Trophoblast cell (in vitro differentiated cells and primary cell): Measurements from ENCODE around the gene CIB1.

Experiments used
- DNase-seq, 2 donors: peaks; one replicate each; pipeline ENCODE4 v3.0.0-alpha.2; 2016
- H2AFZ ChIP-seq: 2 replicates; pipeline ENCODE4 v1.6.1; 2013; ENCODE audit warnings: low read length, moderate library complexity, mild to moderate bottlenecking; ENCODE audit not compliant: insufficient read depth, poor library complexity
- H2AK5ac ChIP-seq: 2 replicates; pipeline ENCODE4 v1.6.1; 2013; ENCODE audit warnings: mild to moderate bottlenecking, low read length
- H2BK120ac ChIP-seq: 2 replicates; pipeline ENCODE4 v1.6.1; 2013; ENCODE audit warnings: low read length, mild to moderate bottlenecking, moderate library complexity; ENCODE audit not compliant: insufficient read depth, poor library complexity
- H2BK12ac ChIP-seq: 2 replicates; pipeline ENCODE4 v1.6.1; 2013; ENCODE audit warnings: mild to moderate bottlenecking, low read length, moderate library complexity
- H2BK5ac ChIP-seq: 2 replicates; pipeline ENCODE4 v1.6.1; 2013; ENCODE audit warnings: low read length, low read depth, moderate library complexity, mild to moderate bottlenecking; ENCODE audit not compliant: poor library complexity
- H3K14ac ChIP-seq: 2 replicates; pipeline ENCODE4 v1.6.1; 2013; ENCODE audit warnings: mild to moderate bottlenecking, low read length
- H3K18ac ChIP-seq: 2 replicates; pipeline ENCODE4 v1.6.1; 2013; ENCODE audit warnings: mild to moderate bottlenecking, low read length
- H3K23ac ChIP-seq: 2 replicates; pipeline ENCODE4 v1.6.1; 2013; ENCODE audit warnings: low read length
- H3K27ac ChIP-seq: 2 replicates; pipeline ENCODE4 v1.5.1; 2013; ENCODE audit warnings: low read depth, mild to moderate bottlenecking, inconsistent platforms, low read length, moderate library complexity
- H3K27me3 ChIP-seq: 2 replicates; pipeline ENCODE4 v1.6.1; 2013; ENCODE audit warnings: inconsistent platforms, mild to moderate bottlenecking, low read length, moderate library complexity; ENCODE audit not compliant: insufficient read depth
- H3K36me3 ChIP-seq, 2 experiments: 1 replicate in 1 of 2; 2 replicates in 1 of 2; pipeline ENCODE4 v1.6.1; 2013; ENCODE audit warnings: low read length in 2 of 2, mild to moderate bottlenecking in 2 of 2, moderate library complexity in 1 of 2; ENCODE audit not compliant: insufficient read depth in 2 of 2, control insufficient read depth in 1 of 2
- H3K4ac ChIP-seq: 2 replicates; pipeline ENCODE4 v1.6.1; 2013; ENCODE audit warnings: low read depth, mild to moderate bottlenecking, low read length, moderate library complexity
- H3K4me1 ChIP-seq, 2 experiments: 1 replicate in 1 of 2; 2 replicates in 1 of 2; pipeline ENCODE4 v1.6.1; 2013; ENCODE audit warnings: low read length in 2 of 2, mild to moderate bottlenecking in 2 of 2, moderate library complexity in 1 of 2; ENCODE audit not compliant: insufficient read depth in 2 of 2, control insufficient read depth in 1 of 2
- H3K4me2 ChIP-seq: 2 replicates; pipeline ENCODE4 v1.6.1; 2013; ENCODE audit warnings: inconsistent platforms, mild to moderate bottlenecking, low read length, moderate library complexity
- H3K4me3 ChIP-seq: 2 replicates; pipeline ENCODE4 v1.5.1; 2013; ENCODE audit warnings: mild to moderate bottlenecking, low read depth, low read length, inconsistent platforms
- H3K79me1 ChIP-seq: one replicate; pipeline ENCODE4 v1.6.1; 2013; ENCODE audit warnings: low read length
- H3K79me2 ChIP-seq: 2 replicates; pipeline ENCODE4 v1.6.1; 2013; ENCODE audit warnings: low read length, mild to moderate bottlenecking; ENCODE audit not compliant: control insufficient read depth, insufficient read depth, poor library complexity
- H3K9ac ChIP-seq: 2 replicates; pipeline ENCODE4 v1.6.1; 2013; ENCODE audit warnings: mild to moderate bottlenecking, low read length
- H3K9me3 ChIP-seq: 2 replicates; pipeline ENCODE4 v1.6.1; 2013; ENCODE audit warnings: low read depth, mild to moderate bottlenecking, control low read depth, inconsistent platforms, low read length; ENCODE audit not compliant: insufficient read depth
- H4K12ac ChIP-seq: 2 replicates; pipeline ENCODE4 v1.6.1; 2013; ENCODE audit warnings: low read depth, mild to moderate bottlenecking, low read length, moderate library complexity
- H4K8ac ChIP-seq: 2 replicates; pipeline ENCODE4 v1.6.1; 2013; ENCODE audit warnings: low read depth, mild to moderate bottlenecking, low read length, moderate library complexity
- H4K91ac ChIP-seq: one replicate; pipeline ENCODE4 v1.6.1; 2013; ENCODE audit warnings: low read depth, mild to moderate bottlenecking, low read length, moderate library complexity
- WGBS: extraction: QIAGEN DNeasy Blood & Tissue Kit; methylation state at CpG from one replicate; pipeline ENCODE4 v1.1.7; 2013; ENCODE audit warnings: missing lambda C conversion rate; ENCODE audit not compliant: insufficient read length, insufficient coverage; ENCODE audit errors: extremely low coverage; 5-methylcytosine and 5-hydroxymethylcytosine counted together

CIB1 gene

DNA sequence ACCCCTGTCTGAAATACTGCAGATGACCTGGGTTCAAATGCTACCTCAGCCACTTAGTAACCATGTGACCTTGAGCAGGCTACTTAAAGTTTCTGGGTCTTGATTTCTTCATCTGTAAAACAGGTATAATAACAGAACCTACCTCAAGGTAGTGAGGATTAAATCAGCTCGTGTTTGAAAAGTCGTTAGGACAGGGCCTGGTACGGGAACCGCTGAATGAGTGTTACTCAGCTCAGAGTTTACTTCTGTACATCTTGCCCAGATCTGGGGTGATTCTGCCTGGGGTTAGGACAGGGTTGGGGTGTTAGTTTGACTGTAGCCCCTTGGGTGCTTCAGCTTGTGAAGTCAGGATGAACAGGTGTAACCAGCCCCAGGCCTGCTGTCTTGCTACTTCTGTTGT lies 30.8 kb downstream of the CIB1 start:
- Histone ChIP-seq H2BK5ac (no peak overlapping the region), H4K12ac (no peak overlapping the region), H3K9ac (no peak overlapping the region), H3K23ac (no peak overlapping the region), H3K18ac (no peak overlapping the region), H3K9me3 (peaks cover 3% of the 10 kb centered on the region), H2AFZ (no peak overlapping the region), H2AK5ac (no peak overlapping the region), H3K4ac (no peak overlapping the region), H4K8ac (no peak overlapping the region), H3K4me1 (peaks cover 4 to 11% of the 10 kb centered on the region in 2 experiments), H2BK120ac (no peak overlapping the region), H2BK12ac (no peak overlapping the region), H3K36me3 (peaks cover 2 to 5% of the 10 kb centered on the region in 2 experiments), H3K27ac (no peak overlapping the region), H3K79me1 (peaks cover 8% of the 10 kb centered on the region), H3K4me3 (no peak overlapping the region), H4K91ac (no peak overlapping the region), H3K14ac (no peak overlapping the region), H3K4me2 (no peak overlapping the region), H3K27me3 (no peaks in the 10 kb centered on the region), H3K79me2 (peaks cover 5% of the 10 kb centered on the region)
- no CpG with 5 or more reads among the region's 4 CpGs for WGBS
- DNase-seq, result no peak

DNA sequence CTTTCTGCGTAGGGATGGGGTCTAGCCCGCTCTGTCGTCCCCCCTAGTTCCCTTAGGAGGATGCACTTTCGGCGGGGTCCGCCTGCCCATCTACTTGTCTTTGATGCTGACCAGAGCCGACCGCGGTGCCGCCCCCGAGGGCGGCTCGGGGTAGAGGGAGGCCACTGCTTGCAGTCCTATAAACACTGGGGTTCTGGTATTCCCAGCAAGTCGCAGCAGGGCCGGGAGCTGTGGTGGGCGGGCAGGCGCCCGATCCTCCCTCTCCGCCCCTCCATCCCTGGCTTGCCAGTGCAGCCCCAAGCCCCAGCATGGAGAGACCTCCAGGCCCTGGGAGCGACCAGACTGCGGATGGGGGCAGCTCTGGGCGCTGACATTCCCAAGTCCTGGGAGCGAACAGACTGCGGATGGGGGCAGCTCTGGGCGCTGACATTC lies 31.8 kb downstream of the CIB1 start:
- H3K23ac ChIP-seq, result no peak overlapping the region
- H4K8ac ChIP-seq, result no peak overlapping the region
- no peak overlapping the region for H4K12ac ChIP-seq
- peaks cover 2 to 5% of the 10 kb centered on the region in 2 experiments for H3K36me3 ChIP-seq
- H3K4ac ChIP-seq, result no peak overlapping the region
- H3K4me2 ChIP-seq, result peak overlapping the region; percentile 93
- H3K4me3 ChIP-seq, result peak overlapping the region; percentile 91
- H3K9ac ChIP-seq, result peak overlapping the region; percentile 9
- no peak overlapping the region for H3K27ac ChIP-seq
- H3K18ac ChIP-seq, result no peak overlapping the region
- no peak overlapping the region for H4K91ac ChIP-seq
- H3K14ac ChIP-seq, result no peak overlapping the region
- H3K9me3 ChIP-seq, result peaks cover 3% of the 10 kb centered on the region
- no CpG with 5 or more reads among the region's 25 CpGs for WGBS
- H2BK120ac ChIP-seq, result no peak overlapping the region
- no peak overlapping the region for H2AFZ ChIP-seq
- peaks cover 5% of the 10 kb centered on the region for H3K79me2 ChIP-seq
- H3K4me1 ChIP-seq, result peaks cover 4 to 11% of the 10 kb centered on the region in 2 experiments
- no peak overlapping the region for H2AK5ac ChIP-seq
- H2BK12ac ChIP-seq, result no peak overlapping the region
- peaks cover 8% of the 10 kb centered on the region for H3K79me1 ChIP-seq
- DNase-seq, result no peak
- no peak overlapping the region for H2BK5ac ChIP-seq
- H3K27me3 ChIP-seq, result no peaks in the 10 kb centered on the region

DNA sequence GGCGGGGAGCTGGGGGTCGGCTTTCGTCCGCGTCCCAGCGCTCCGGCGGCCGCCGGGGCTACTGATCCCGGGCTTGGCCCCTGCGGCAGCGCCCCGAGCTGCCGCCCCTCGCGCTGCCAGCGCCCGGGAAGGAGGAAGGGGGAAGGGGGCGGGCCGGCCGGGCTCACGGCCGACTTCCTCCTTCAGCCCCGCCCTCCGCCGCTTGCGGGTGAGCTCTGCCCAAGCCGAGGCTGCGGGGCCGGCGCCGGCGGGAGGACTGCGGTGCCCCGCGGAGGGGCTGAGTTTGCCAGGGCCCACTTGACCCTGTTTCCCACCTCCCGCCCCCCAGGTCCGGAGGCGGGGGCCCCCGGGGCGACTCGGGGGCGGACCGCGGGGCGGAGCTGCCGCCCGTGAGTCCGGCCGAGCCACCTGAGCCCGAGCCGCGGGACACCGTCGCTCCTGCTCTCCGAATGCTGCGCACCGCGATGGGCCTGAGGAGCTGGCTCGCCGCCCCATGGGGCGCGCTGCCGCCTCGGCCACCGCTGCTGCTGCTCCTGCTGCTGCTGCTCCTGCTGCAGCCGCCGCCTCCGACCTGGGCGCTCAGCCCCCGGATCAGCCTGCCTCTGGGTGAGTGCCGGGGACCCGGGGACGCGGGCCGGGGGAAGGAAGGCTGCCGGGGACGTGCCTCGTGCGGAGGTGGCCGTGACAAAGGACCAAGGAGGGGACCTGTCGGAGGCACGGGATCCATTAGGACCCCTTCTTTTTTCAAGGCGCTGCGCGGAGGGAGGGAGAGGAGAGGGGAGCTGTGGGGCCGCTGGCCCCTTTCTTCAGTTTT lies 32.4 kb downstream of the CIB1 start, which contains the start of gene SEMA4B:
Gene SEMA4B, plus strand, starts transcription at position 201 of the 814 bp plus-strand sequence. Its CDS starts 249 bp downstream, at position 450.
- H3K4me3 ChIP-seq, result peak within 1 kb of the TSS; percentile 91
- peak within 1 kb of the TSS; percentile 12 for H2BK12ac ChIP-seq
- peaks cover 5% of the 10 kb centered on the region for H3K79me2 ChIP-seq
- peaks cover 4 to 11% of the 10 kb centered on the region in 2 experiments for H3K4me1 ChIP-seq
- H2AK5ac ChIP-seq, result no peak within 1 kb of the TSS
- no peak within 1 kb of the TSS for H3K23ac ChIP-seq
- peak within 1 kb of the TSS; percentile 41 for H2AFZ ChIP-seq
- peak within 1 kb of the TSS; percentile 93 for H3K4me2 ChIP-seq
- peak within 1 kb of the TSS; percentile 60 for H3K9ac ChIP-seq
- WGBS, result no CpG with 5 or more reads among the region's 88 CpGs
- peak; percentile 34 to 69 for DNase-seq
- H4K8ac ChIP-seq, result peak within 1 kb of the TSS; percentile 92
- peaks cover 8% of the 10 kb centered on the region for H3K79me1 ChIP-seq
- H3K18ac ChIP-seq, result peak within 1 kb of the TSS; percentile 62
- peaks cover 3% of the 10 kb centered on the region for H3K9me3 ChIP-seq
- H2BK120ac ChIP-seq, result peak within 1 kb of the TSS; percentile 67
- peak within 1 kb of the TSS; percentile 77 for H4K91ac ChIP-seq
- peak within 1 kb of the TSS; percentile 71 for H3K14ac ChIP-seq
- H2BK5ac ChIP-seq, result peak within 1 kb of the TSS; percentile 62
- H3K27ac ChIP-seq, result no peak within 1 kb of the TSS
- peak within 1 kb of the TSS; percentile 79 for H4K12ac ChIP-seq
- H3K4ac ChIP-seq, result no peak within 1 kb of the TSS
- H3K27me3 ChIP-seq, result no peaks in the 10 kb centered on the region
- H3K36me3 ChIP-seq, result peaks cover under 1 to 5% of the 10 kb centered on the region in 2 experiments

DNA sequence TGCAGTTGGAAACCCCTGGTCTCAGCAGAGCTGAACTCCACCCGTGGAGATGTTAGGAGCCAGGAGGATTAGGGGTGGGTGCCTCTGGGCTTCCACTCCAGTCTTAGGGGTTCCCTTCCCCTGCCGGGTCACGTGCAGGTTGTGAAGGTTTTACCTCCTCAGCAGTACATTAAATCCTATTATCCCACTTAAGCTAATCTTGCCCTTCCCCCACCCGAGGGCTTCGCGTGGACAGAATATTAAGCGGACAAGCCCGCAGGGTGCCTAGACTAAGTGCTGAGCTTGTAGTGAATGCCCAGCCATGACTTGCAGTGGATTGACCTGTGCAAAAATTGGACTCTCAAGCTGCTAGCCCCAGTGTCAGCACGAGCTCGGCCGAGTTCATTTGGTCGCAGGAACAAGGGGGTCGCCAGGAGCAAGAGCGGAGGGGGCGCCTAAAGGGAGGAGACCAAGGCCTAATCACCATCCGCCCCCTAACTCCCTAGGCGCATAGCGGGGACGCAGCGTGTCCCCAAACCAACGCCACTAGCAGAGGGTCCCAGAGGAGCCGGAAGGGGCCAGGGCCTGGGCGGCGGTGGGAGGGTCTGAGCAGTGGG lies 33.1 kb downstream of the CIB1 start:
- Histone ChIP-seq H3K9ac (peak overlapping the region; percentile 0), H3K79me1 (peaks cover 8% of the 10 kb centered on the region), H3K27ac (no peak overlapping the region), H3K23ac (no peak overlapping the region), H3K27me3 (no peaks in the 10 kb centered on the region), H3K18ac (peak overlapping the region; percentile 5), H3K36me3 (peaks cover 0 to 5% of the 10 kb centered on the region in 2 experiments), H3K9me3 (peaks cover 3% of the 10 kb centered on the region), H3K79me2 (peaks cover 5% of the 10 kb centered on the region), H4K12ac (peak overlapping the region; percentile 79), H2BK120ac (no peak overlapping the region), H2AFZ (peak overlapping the region; percentile 27), H4K91ac (peak overlapping the region; percentile 77), H2AK5ac (no peak overlapping the region), H2BK5ac (no peak overlapping the region), H3K4me1 (peaks cover 4 to 11% of the 10 kb centered on the region in 2 experiments), H3K14ac (peak overlapping the region; percentile 47), H2BK12ac (no peak overlapping the region), H3K4me2 (peak overlapping the region; percentile 93), H3K4ac (no peak overlapping the region), H3K4me3 (peak overlapping the region; percentile 91), H4K8ac (peak overlapping the region; percentile 92)
- DNase-seq, result peak; percentile 37 to 50
- no CpG with 5 or more reads among the region's 24 CpGs for WGBS
